Hematopoietic multipotent progenitor cell (in vitro differentiated cells): Measurements from ENCODE around the gene C16orf78. TPM values are rescaled to one million over a fixed set of nuclear protein-coding genes. Genes with fewer than 3 reads are reported as not detected.
"Not testable (repeated sequence)": the region's sequence is repeated elsewhere in the genome, so short reads cannot be mapped to it uniquely, and the experiment has no call there.

Experiments used
- DNase-seq, 3 donors: peaks; one replicate each; pipeline ENCODE4 v3.0.0-alpha.2; 2011 to 2015; ENCODE audit warnings: low read depth in 2 of 3, low spot score in 2 of 3
- total RNA-seq: library from RNA; depleted of rRNA; stranded (reverse); fragments of >200 nt; gene quantifications from one replicate; pipeline ENCODE4 v1.2.3, GENCODE V29; 2012

Gene C16orf78
- total RNA-seq, 1 donor, result not detected

DNA sequence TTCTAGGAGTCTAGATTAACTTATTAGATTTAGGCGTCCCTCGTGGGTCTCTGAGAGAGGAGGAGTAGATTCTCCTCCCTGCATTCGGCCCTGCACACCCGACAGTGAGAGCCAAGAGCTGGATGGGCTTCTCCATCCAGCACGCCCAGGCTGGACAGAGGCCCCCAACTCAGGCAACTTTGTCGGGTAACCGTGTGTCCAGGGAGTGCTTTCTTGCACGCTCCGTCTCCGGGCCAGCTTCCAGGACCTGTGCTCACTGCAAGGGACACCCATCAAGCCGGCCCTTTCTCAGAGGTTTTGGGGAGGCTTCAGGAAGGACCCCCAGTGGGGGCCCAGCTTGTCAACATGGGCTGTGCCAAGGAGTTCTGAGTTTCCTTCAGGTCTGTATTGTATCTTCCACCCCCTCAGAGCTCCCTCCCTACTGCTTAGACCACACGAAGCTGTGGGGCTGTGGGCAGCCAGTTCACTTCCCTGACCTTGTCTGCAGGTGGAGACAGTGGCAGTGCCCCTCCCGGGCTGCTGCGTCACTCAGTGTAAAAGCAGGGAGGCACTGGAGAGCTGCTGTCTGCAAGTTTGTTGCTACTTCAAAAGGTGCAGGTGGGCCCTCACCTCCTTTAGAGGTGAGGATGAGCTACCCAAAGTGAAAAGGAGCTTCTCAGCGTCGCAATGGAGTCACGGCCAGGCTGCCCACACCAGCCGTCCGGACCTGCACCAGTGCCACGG, 24.0 kb upstream of the C16orf78 start:
- DNase-seq, result no peak

DNA sequence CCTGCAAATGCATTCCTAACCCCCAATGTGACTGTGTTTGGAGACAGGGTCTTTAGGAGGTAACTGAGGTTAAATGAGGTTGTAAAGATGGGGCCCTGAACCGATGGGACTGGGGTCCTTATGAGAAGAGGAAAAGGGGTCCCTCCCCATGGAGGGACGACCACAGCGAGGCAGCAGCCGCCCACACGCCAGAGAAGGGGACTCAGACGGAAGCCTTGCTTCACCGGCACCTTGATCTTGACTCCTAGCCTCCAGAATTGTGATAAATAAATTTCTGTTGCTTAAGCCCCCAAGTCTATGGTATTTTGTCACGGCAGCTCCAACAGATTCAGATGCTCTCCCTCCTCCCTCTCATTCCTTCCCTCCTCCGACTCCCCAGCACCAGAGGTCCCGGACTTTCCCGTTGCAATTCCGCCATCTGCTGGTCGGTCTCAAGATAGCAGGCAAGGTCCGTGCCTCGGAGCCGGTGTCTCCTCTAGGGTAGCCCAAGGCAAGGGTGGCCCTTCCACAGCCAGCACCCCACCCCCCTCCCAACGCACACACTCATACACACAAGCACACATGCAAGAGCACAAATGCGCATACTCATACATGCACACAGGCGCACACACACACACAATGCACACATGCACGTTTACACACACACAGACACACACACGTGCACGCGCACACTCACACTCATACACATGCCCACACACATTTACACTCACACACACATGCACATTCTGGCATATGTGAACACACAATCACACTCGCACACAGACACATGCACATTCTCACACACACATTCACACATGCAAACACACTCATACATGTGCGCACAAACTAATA, 23.1 kb upstream of the C16orf78 start:
- peak in 2 of 3 donors; percentile 30 to 50 for DNase-seq

DNA sequence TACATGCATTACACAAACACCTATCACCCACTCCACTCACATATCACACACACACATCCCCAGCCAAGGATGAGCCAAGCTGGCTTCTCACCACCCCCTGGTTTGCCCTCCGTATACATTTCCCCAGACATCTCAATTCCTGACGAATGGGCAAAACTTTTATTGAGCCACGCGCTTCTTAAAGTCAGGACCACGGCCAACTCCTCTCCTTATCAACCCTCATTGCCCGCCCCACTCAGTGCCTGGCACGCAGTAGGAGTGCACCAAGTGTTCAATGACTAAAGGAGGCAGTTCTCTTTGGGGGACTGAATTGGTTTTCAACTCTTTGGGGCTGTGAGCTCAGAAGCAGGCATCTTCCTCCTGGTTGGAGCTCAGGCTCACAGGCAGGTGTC, 22.5 kb upstream of the C16orf78 start:
- DNase-seq, result no peak

DNA sequence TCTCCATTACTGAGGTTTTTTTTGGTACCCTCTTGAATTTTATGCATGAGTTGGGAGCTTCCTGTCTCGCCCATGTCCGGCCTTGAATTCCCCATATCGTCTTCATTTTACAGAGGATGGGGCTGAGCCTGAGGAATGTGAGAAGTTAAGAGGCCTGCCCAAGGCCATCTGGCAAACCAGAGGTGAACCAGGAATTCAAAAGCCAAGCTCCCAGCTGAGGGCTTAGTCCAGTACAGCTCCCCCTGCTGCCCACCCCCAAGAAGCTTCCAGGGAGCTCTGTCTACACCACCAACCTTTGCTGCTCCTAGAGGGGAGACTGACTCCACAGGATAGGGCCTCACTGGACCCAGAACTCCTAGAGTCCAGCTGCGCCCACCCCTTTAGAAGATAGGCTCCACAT, 20.7 kb upstream of the C16orf78 start:
- DNase-seq, result peak in 1 of 3 donors; percentile 19

DNA sequence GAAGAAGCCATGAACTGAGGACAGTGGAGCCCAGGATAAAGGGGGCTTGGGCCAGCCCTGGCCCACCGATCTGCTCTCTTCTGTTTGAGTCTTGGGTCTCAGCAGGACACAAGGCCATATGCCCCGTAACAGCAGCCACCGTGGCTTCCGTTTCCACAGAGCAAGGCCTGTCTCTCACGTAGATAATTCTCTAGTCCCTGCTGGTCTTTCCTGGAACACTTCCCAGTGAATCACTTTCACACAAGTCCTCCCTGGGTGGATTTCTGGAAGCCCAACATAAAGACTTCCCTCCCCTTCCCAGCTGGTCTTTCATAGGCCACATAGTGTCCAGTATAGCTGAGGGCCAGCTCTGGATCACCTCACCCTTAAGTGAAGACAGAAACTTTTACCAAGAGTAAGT, 19.9 kb upstream of the C16orf78 start:
- no peak for DNase-seq

DNA sequence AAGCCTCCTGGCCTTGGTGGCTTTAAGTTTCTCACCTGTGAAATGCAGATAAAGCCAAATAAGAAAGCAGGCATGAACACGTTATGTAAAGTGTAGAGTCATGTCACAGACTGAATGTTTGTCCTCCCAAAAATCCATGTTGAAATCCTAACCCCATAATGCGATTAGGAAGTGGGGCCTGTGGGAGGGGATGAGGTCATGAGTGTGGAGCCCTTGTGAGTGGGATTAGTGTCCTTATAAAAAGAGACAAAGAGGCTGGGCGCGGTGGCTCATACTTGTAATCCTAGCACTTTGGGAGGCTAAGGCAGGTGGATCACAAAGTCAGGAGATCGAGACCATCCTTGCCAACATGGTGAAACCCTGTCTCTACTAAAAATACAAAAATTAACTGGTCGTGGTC, 19.5 kb upstream of the C16orf78 start:
- DNase-seq, result no peak

DNA sequence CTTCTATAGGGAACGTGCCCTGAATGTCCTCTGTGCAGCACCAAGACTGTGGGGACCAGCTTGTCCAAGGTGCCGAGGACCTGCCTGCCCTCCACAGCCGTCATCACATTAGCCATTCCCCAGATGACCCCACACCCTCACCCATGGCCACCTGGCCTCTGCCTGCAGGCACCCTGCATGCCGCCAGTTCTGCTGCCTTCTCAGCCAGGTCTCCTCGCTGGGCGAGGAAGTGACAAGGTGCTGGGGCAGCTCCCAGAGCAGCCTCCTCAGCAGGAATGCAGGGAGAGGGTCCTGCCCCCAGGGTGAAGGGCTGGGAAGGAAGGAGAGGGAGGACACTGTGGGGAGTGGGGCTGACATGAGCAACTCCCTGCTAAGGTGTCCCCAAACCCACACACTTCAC, 18.6 kb upstream of the C16orf78 start:
- no peak for DNase-seq

DNA sequence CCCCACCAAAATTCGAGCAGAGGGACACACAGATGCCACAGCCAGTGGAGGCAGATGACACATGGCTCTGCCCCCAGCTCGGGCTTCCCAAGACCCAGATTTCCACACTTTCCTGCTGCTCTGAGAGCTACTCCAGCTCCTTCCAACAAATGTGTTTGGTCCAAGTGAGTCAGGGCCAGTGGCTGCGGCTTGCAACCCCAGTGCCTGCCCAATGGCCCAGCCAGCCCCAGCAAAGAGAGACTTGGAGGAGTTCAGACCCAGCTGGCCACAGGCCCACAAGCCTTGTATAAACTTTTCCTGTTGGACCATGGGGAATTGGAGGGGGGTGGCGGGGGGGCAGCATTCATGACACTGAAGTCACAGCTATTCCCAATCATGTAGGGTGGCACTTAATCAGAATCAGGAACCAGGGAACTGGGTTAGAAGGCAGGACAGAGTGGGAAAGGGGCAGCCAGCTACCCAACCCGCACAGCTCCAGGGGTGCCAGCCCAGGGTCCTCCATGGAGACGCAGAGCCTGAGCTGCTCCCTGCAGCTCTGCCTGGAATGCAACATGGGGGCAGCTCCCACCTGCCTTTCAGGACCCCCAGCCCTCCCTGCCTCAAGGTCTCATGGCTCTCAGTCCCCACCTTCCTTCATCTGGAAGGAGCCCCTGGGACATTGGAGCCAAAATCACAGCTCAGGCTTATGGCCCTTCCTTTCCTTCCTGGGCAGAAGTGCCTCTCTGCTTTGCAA, 17.5 kb upstream of the C16orf78 start:
- DNase-seq, result no peak

DNA sequence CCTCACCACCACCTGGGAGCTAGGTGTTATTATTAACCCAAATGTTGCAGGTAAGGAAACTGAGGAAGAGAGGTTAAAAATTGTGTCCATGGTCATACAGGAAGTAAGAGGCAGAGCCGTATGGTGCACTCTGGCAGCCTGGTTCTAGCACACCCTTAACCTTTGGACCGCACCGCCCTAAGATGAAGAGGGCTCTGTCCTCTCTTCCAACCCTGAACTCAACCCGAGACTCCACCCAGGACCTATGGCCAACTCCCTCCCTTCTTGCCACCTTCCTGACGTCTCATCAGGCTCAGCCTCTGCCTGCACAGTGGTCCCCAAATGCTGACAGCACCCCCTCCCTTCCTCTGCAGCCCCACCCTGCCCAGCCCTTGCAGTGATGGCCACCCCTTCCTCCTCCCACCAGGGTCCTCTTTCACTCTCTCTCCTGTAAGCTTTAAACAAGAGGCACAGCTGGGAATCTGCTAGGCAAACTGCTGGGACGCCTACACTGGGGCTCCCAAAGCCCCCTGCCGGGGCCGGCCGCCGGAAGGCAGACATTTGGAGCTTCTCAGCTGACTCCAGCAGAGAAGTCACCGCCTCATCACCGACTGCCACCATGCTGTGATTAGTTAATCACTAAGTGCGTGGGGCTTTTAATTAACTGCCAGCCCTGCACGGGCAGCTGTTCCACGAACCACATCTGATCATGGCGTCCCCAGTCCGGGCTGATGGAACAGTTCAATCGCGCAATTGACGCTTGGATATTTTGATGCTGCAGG, 16.7 kb upstream of the C16orf78 start:
- no peak for DNase-seq

DNA sequence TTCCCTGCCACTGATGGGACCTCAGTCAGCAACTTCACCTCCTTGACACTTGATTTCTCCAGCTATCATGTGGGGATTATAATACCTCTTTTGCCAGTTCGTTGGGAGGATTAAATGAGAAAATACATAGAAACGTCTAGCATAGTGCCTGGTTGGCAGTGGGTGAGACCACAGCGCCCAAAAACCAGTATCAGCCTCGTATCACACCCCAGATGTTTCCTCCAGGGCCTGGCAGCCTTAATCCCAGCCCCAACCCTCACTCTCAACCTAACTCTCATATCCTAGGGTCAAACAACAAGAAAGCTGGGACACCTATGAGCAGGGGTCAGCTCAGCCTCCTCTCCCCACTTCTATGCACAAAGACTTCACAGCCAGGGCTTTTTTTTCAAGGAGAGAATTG, 14.0 kb upstream of the C16orf78 start:
- peak in 1 of 3 donors; percentile 37 for DNase-seq

DNA sequence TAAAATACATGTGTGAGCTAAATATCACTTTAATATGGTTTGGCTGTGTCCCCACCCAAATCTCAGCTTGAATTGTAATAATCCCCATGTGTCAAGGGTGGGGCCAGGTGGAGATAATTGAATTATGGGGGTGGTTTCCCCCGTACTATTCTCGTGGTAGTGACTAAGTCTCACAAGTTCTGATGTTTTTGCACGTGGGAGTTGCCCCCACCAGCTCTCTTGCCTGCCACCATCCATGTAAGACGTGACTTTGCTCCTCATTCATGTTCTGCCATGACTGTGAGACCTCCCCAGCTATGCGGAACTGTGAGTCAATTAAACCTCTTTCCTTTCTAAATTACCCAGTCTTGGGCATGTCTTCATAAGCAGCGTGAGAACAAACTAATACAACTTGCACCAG, 11.9 kb upstream of the C16orf78 start:
- DNase-seq, result not testable (repeated sequence)

DNA sequence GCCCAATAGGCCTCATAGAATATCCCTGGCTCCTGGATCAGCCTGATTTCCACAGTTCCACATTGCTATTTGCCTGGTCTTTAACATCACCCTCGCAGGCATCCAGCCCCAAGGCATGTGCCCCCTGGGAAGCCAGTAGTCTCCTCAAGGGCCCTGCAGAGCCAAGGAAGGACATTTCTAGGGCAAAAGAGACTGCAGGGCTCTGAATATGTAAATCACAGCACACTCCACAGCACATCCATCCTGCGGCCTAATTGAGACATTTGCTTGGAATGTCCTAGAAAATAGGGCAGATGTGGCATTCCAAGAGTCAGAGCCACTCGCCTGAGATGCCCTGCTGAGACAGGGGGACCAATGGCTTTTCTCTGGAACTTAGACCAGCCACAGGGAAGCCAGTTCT, 11.4 kb upstream of the C16orf78 start:
- DNase-seq, result no peak

DNA sequence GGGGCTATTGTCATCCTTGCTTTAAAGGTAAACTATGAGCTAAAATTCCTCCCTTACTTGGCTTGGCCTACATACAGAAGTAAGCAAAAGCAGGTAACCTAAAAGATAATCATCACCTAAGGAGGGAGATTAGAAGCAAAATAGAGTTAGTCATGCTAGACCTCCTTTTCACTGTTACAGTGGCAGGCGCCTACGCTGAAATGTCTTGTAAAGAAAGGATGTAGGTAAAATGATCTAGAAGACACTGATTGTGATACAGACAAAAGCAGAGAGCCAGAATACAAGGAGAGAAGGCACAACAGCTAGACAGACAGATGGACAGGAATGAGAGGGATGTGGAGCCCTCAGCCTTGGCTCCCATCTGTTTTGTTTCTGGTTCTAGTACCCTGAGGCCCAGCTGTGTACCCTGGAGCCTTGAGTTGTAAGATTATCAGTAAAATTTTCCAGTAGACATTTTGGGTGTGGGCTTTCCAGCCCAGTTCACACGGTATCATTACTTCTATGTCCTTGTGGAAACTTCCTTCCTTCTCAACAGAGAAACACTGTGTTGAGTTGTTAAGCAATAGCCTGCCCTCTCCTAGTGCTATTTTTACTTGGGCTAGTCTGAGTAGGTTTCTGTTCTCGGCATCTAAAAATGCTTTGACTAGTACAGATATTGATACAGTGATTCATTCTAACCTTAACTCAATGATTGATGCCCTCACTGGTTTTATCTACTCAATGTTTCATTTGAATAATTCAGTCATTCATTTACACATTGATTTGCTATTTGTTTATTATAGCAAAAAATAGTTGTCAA, 7.7 kb upstream of the C16orf78 start:
- no peak for DNase-seq

DNA sequence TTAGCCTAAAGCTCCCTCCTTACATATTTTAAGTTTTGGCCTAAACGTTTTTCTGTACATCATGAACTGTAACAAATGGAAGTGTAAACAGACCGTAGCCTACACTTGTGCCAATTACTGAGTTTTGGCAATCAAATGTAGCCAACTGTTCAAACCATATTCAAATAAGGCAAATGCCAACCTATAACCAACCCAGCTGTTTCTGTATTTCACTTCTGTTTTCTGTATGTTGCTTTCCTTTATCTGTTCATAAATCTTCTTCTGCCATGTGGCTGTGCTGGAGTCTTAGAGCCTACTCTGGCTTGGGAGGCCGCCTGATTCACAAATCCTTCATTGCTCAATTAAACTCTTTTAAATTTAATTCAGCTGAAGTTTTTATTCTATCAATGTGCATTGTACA, 6.9 kb upstream of the C16orf78 start:
- DNase-seq, result peak in 1 of 3 donors; percentile 38

DNA sequence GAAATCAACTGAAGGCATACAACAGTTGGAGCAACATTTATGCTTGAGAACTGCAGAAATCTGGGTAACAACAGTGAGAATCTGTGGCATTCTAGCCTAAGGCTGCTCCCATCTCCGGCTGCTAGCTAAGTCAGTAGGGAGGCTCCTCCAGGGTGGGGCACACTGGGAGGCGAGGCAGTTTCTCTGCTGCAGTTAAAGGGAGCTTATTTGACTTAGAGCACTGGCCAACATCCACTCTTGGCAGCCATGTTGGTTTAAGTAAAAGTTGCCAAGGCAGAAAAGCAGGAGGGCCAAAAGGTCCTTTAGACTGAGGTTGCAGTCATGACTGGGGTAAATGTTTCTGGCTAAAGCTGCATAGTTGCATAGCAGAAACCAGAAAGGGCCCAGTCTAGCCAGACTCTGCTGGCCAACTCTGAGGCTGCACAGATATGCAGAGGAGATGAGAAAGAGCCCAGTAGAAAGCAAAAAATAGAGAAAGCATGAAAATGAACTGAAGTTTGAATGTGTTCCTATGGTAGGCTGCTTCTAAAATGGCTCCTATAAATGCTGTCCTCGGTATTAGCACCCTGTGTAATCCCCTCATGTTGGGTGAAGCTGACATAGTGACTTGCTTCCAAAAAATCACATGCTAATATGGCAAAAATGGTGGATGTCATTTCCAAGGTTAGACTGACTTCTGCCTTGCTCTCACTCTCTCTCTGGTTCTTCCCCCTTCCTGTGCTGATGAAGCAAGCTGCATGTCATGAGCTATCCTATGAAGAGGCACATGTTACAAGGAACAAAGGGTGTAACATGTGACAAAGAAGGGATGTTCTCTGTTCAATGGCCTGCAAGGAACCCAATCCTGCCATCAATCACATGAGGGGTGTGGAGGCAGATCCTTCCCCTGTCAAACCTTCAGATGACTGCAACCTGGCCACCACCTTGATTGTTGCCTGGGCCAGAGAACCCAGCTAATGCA, 3.7 kb upstream of the C16orf78 start:
- no peak for DNase-seq

DNA sequence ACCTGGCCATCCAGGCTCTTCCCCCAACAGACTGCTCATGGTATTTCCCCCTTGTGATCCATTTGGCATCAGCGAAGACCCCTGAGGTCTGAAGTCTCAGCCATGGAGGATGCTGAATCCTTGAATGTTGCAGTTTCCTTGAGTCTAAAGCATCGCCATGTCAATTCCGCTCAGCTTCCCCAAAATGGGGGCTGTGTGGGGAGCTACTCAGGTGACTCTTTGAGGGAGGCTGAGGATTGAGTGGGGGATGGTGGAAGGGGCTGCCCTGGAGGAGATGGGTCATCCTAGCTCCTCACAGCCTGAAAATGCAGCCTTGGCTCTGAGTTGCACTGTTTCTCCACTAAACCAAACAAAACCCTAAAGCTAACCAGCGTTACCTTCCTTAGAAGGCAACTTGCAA, 2.6 kb downstream of the C16orf78 start:
- DNase-seq, result no peak

DNA sequence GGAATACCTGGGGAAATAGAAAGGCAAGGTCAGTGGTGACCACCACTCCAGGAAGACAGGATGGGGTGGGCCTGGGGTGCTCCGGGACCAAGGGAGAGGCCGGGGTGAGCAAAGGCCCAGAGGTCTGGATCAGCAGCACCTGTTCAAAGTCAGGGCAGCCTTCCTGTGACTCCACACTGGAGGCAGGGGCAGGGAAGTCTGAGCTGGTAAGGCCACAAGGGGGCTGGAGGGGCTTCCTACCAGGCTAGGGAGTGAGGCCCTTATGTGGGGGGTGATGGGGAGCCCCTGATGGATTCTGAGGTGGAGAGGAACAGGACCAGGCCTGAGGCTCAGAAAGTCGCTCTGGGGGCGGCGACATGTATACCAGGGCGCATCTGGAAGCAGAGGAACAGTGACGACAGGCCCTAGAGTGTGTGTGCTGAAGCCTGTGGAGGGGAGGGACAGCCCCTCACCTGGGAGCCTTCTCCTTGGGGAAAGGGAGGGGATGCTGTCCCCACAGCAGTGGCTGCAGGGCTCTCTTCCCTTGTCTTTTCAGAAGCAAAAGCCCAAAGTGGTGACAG, 3.7 kb downstream of the C16orf78 start:
- no peak for DNase-seq

DNA sequence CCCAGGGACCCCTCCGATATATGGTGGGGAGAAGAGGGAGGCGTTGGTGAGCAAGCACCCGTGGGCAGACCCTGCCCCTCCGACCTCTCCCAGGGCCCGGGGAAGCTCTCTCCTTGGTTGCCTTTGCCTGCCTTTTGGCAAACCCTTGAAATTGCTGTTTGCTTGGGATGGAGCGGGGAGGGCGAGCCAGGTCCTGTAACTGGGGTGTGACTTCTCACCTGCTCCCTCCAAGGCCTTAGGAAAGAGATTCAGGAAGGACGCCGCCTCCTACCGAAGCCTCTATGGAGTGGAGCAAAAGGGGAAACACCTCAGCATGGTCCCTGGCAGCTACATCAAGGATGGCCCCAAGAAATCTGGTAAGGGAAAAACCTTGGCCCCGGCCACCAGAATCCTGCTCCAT, 4.6 kb downstream of the C16orf78 start:
- no peak for DNase-seq

DNA sequence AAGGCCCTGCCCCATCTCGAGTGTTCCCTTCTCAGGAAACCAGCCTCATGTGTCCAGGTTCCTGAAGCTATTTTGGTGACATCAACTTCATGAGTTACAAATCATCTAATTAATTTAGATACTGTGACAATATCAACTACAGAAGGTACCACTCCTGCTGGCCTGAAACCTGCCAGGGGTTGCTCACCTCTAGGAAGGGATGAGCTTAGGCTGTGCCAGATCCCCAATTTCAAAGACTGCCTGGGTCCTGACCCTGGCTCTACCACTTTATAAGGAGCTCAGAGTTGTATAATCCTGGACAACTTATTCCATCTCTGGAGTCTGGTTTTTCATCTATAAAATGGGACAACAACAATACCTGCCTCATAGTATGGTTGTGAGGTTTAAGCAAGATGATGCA, 5.2 kb downstream of the C16orf78 start:
- DNase-seq, result no peak
